ENCODE measurements around the gene EVX1. TPM values are rescaled to one million over a fixed set of nuclear protein-coding genes. Genes with fewer than 3 reads are reported as not detected.

EVX1 gene
- not detected for total RNA-seq

DNA sequence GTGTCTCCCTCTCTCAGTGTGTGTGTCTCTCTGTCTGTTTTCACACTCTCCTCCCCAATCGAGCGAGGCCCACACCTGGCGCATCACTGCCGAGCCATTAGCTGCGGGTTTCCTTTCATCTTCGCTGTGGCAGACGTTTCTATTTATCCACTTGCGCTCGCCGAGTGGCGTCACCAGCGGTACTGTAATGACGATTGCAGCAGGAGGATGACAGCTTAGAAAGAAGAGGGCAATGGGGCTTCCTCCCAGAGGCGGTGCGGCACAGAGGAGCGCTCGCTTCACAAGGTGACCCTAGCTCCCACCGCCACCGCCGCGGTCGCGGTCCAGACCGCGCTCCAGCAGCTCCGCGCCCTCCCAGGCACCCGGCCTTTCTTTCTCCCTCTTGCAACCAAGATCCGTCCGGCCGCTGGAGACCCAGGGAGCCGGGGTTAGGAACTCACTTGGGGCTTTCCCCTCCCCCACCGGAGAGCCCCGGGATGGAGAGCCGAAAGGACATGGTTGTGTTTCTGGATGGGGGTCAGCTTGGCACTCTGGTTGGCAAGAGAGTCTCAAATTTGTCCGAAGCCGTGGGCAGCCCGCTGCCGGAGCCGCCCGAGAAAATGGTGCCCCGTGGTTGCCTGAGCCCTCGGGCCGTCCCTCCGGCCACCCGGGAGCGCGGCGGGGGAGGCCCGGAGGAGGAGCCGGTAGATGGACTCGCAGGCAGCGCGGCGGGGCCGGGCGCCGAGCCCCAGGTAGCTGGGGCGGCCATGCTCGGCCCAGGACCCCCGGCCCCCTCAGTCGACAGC lies at the start of gene EVX1:
TSS of gene EVX1 (plus strand) at position 248 of the 785 bp plus-strand sequence. CDS start at position 477, 229 bp downstream.
- DNase-seq, result no peak

DNA sequence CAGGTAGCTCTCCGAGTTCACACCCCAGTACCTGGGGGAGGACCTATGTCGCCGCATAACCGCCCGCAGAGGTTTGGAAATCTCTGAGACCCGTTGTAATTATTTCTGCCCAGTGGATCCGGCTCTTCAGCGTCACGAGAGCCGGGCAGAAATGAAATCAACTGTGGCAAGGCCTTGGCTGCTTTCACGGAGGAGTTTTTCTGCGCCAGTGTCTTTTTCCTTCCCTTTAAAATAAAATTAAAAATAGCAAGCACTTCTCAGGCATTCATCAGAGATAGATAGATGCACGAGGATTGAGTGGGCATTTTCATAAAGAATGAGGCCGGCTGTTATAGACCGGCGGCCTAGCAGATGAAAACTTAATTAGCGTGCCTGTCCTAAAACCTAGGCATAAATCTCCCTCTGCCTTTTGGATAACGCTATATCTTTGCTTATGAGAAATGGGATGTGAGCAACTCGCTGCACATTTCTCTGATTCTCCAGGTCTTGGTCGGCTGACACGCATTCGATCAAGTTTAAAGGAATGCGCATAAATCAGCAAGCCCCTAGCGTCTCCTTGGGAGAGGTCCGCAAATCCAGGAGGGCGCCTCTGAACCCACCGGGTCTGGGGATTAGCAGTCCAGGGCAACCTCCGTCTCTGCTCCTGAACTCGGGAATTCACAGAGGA lies 49.1 kb upstream of the EVX1 start:
- DNase-seq, result no peak

DNA sequence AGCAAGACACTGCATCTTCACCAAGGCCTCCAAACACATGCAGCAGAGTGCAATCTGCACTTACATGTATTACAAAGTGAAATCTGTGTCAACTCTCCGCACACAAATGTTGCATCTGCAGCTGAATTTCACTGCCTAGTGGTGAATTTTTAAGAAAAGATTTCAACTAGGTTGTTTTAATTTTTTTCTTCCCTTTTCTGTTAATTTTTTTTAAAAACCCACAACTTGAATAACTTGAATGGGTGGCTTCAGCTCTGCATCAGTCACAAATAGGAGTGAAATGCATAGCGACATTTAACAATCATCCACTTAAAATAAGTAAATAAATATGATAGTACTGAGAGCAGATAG lies 48.6 kb upstream of the EVX1 start:
- DNase-seq, result no peak

DNA sequence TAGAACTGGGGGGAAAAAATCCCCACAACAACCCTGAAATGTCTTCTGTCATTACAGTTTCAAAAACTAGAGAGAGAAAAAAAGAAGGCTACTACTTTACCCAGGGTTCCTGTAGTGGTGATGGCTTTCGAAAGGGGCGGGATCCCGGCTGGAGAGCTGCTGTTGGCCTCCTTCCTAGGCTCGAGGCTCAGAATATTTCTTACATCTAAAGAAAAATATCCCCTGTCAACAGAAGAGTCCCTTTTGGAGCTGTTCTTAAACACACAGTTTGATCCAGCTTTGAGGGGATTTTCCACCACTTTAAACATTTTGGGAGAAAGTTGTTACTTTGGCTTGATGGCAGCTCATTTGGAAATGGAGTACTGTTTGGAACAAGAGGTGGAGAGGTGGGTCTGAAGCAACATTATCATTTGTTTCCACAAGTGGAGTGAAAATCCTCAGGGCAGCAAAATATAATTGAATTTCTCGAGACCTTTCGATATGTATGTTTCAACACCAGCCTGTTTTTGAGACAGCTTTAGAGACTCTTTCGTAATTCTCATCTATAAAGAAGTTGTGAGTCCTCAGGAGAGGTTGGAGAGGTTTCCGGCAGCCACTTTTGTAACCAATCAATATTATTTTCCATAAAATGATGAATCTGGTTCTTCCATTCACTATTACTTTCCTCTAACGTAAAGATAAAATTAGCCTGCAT lies 47.8 kb upstream of the EVX1 start:
- no peak for DNase-seq

DNA sequence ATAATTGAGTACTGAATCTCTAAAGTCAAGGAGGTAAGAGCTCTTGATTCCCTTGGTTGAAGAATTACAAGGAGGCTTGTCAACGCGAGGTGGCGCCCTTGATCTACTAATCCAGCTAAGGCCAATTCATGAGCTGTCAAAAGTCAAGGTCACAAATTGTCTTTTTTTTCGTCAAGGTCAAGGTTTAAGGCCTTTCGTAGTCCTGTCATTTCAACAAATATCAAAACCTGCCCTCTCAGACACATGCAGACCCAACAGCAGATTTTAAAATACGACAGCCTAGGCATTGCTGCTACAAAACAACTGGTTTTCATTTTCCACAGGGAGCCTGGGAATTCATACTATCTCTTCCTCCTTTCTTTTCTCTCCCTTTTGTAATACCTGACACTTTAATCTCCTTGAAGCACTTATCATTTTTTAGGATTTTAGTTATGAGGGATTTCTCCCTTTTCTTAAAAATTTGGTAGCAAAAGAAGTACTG lies 46.3 kb upstream of the EVX1 start:
- peak; percentile 85 for DNase-seq

DNA sequence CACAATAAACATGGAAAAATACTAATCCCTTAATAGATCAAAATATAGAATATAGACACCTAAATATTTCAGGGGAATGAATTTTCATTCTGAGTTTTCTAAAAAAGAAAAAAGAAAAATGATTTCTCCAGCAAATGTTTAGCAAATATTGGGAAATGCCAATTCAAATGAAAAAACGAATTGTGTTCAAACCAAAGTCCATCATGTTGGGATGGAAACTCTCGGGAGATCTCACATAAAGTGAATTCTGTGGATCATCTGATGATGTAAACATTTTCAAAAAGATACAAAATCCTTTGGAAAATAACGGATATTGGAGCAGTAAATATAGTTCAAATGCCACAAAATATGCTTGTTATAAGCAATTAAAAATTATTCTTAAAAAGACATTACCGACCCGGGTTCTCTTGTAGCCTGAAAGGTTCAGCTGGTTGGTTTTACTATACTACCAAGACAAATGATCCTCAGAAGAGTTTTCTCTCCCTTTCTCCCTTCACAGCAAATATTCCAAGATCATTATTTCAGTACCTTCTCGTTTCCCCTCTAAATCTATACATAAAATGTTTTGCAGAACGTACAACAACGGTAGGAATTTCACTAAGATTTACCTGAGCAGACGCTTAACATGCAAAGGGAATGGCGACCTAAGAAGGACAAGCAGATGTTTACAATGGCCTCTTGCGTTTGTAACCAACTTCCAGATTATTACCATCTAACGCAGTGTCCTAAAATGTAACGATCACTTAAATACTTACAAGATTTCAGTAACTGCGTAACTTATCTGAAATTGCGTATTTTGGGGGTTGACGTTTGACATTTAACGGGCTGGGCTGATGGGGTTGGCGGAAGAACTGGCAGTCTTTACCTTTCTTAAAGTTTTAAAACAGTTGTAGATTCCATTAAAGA lies 45.2 kb upstream of the EVX1 start:
- DNase-seq, result no peak

DNA sequence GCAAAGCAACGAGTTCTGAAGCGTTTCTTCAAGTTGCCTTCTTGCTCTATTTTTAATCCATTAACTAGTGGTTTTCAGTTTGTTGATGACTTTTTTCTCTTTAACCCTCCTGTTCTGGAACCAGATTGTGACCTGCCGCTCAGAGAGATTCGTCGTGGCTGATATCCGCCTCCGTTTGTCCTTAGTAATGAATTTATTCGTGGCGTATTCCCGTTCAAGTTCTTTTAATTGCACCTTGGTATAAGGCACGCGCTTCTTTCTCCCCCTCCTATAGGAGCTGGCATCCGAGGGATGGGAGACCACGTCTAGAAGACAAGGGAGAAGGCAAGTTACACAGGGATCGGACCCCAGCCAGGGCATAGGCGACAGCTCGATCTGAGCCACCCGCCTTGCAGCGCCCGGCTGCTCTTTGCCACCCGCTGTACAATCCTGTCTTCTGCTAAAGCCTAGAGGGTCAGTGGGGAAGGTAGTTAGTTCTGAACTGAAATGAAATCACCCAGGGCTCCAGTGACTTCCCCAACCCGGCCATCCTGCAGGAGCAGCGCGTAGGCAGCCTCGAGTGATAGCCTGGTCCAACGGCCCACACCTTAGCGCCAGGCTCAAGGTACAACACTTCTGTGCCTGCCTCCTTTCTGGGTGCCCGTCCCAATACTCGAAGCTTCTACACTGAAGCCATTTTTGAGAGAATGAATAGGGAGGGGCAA lies 44.3 kb upstream of the EVX1 start:
- DNase-seq, result no peak

DNA sequence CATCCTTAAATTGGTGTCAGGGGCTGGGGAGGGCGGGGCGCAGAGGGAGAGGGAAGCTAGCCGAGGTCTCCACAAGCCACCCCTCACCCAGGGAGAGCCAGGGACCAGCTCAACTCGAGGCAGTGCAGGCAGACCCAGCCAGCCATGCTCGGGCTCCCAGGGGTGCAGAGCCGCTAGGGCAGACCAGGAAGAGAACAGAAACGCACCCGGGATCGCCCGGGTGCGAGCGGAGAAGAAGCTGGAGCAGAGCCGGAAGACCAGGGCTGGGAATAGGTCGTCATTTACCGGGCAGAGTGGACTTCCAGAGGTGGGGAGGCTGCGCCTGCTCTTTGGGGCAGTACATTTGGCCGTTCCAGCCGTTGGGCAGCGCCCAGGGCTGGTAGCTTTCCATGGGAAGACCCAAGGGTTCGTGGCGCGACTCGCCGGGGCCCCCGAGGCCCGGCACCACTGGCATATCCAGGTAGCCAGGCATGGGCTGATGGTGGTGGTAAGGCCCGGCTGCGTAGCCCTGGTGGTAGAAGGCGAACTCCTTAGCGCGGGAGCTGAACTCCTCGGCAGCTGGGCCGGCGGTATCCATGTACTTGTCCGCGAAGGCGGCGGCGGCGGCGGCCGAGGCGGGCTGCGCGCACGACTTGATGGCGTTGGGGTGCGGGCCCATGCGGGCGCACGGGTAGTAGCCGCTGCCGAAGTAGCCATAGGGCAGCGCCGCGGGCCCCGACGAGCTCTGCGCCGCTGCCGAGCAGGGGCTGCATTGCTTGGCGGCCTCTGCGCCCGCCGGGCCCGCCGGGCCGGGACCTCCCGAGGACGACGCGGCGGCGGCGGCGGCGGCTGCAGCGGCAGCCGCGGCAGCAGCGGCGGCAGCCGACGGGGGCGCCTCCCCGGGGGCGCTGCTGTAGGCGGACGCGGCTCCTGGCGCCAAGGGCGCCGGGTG lies 43.5 kb upstream of the EVX1 start:
- no peak for DNase-seq

DNA sequence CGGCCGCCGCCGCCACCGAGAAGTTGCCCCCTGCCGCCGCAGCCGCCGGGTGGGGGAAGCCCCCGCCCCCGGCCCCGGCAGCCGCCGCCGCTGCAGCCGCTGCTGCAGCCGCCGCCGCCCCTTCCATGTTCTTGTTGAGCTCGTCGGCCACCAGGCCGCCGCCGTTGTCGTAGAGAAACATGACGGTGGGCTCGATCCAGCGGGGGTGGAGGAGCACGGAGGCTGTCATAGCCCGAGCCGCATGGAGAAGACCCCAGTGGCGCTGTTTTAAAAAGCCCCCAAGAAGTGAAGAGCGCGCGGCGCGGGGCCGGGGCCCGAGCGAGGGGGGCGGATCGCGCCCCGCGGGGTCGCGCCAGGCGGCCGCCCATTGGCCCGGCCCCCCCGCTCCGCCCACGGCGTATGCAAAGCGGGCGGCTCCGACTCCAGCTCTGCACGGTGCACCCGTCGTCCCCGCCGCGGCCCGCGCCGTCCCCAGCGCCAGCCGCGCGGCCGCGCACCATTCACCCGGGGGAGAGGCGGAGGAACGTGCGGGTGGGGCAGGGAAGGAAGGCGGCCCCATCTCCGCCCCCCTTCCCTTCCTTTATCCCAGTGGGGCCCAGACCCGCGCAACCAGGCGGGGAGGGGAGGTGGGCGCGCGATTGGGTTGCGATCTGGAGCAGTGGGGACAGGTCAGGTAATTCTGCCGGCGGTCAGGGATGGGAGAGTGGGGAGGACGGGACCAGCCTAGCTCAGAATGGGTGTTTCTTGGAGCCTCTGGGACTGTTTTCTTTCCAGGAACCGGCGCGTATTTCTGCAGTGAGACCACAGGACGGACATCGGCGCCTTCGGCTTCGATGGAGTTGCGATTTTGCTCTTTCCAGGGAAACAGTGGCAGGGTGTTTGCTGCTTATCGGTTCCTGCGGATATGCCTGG lies 42.5 kb upstream of the EVX1 start, which contains the start of gene HOXA13:
TSS of gene HOXA13 (minus strand) at position 243 of the 912 bp plus-strand sequence. CDS start at position 229, 14 bp downstream.
- no peak for DNase-seq

DNA sequence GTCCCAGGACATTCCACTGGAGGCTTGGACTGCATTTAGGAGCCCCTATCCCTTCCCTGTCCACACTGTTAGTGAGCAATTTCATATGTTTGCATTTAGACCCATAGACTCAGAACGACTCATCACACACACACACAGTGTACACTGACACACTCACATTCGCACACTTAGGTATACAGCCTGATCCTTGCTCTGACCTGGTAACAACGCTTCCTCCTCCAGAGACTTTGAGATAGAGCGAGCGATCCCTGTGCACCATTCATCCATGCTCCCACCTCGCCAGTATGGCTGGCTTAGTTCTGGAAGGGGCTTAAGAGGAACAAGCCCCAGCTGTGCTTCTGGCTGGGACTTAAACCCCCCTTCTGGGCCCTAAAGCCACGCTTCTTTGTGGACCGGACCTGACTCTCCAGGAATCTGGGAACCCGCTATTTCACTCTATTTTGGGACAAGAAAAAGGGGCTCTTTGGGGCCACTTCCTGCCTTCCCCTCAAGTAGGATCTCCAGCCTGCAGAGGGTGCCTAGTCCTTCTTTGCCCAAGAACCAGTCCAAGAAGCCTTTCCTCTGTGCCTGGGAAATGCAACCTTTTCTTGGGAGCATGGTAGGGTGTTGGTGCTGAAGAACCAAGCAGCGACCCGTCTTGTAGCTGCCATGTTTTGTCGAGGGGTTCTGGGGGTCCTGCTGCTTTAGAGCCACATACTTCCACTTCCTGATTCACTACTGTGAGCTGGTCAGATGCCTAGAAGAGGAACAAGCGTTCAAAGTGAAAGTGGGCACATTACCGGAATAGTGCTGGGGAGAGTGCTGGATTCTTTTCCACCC lies 41.6 kb upstream of the EVX1 start:
- DNase-seq, result no peak

DNA sequence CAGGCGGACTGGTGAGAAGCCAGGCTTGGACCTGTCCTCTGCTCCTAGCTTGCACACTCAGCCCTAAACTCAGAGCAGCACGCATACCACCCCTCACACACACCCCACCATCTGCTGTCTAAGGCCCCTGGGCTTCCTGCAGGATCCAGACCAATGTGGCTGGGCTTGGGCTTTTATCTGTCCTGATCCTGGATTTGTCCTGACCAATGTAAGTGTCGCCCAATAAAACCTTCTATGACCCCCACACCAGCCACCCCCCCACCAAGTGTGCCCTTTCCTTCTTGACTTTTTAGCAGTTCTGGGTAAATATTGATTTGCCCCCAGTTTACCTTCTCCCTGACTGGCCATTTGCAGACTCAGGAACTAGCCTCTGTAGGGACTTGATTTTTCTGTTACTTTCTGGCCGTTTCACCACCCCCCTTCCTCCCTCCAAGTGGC lies 41.0 kb upstream of the EVX1 start:
- DNase-seq, result no peak

DNA sequence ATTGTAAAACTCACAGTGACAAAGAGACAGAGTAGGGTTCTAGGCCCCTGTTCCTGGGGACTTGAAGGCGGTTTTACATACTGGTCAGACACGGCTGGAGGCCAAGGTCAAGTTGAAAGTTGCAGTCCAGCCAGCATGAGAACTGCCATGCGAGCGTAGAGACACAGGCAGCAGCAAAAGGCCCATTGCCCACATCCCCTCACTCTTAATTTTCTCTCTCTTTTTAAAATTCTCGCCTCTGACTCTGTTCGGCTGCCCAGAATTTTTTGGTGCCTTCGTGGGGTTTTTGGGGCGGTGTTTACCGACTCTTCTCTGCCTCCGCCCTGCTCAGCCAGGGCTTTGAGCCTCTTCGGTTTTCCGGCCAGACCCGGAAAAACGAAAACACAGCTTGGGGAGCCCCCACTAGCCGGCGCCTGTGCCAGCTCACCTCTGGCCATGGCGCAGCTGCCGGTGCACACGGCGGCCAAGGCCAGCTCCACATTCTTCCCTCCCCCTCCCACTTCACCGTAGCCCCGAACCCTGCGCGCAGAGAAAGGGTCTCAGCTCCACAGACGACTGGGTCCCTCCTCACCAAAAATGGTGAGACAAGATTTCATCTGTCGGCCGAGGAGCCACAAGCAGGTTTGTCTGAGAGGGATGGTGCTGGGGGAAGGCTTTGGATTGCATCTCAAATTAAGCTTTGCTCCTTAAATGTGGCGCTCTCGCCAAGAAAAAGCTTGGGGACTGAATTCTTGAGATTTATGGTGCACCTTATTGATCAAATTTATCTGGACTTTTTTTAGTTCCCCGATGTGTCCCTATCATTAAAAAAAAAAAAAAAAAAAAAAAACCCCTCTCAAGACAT lies 40.4 kb upstream of the EVX1 start:
- no peak for DNase-seq

DNA sequence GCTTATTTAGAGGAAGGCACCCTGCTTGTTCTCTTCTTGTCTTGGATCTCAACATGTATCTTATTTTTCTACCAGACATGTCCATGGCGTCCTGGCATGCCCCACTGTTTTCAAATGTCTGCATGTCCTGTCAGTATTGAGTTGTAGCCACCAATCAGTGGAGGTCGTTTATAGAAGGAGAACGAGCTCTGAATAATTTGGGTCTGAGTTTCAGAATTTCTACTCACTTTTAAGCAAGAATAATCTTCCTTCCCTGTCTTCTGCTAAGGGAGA lies 39.8 kb upstream of the EVX1 start:
- no peak for DNase-seq

DNA sequence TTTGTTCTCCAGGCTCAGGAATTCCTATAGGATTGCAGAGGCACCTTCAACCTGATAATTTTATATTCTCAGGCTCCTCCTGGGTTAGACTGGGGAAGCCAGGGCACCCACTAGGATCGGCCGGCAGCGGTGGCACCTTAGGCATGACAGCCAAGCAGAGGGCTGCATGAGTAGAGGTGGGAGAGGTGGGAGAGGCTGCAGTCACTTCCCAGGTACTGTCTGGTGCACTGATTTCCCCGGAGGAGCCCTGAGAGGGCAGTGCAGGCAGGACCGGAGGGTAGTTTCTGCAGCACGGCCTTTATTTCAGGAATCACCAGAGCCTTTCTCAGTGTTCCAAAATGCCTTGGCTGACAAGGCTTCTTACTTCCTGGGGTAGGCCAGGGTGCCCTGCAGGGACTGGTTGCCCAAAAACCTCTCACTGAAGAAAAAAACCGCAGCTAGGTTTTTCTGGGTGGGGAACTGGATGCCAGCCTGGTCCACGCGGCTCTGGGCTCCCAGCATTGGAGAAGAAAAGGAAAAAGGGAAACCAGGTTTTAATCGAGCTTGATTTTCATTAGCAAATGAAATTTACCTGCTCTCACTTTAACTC lies 39.1 kb upstream of the EVX1 start:
- DNase-seq, result no peak

DNA sequence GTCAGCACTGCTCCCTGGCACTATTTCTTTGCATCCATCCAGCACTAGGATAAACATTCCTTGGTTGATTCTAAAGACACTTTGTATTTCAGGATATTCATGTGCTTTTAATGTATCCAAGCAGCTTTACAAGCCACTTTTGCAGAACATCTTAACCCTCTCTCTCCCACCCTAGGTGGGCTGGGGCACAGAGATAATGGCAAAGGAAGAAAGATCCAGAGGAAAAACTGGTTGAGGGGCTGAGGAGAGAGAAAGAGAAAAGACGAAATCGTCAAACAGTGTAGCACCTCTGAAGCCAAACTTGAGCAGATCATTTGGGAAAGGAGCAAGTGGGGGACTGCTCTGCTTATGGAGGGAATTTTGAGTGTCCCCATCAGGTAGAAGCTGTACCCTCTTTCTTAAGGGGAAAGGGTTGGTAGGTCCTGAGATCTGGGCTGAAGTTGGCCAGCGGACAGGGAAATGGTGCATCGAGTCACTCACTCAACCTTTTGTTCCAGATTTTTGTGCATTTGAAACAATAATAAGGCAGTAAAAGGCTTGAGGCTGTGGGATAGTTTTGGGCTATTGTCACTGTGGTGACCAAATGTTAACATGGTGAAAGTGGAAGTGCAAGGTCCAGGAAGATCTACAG lies 38.5 kb upstream of the EVX1 start:
- DNase-seq, result no peak

DNA sequence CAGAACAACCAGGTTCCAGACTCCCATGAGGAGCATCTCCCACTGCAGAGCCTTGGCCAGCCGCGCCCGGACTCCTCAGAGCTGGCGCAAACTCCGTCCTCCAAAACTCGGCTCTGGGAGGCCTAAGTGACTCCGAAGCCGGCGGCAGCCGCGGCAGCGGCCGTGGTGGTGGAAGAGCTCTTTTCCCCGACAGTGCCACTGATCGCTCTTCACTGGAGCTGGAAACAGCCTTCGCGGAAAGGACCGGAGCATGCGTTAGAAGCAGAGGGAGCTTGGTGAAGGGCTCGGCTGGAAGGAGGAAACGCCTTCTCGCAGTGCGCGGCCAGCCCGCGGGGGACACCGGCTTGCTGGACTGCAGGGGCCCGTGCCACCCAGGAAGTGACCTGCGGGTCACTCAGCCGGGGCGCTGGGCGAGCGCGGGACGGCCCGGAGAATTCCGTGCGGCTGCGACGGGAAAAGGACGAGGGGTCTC lies 37.7 kb upstream of the EVX1 start:
- no peak for DNase-seq
